Uterus (tissue), 4 donors: ENCODE measurements around the gene VAC14. TPM values are rescaled to one million over a fixed set of nuclear protein-coding genes. Genes with fewer than 3 reads are reported as not detected.

ENCODE experiments used
- DNase-seq, 2 donors: peaks; one replicate each; pipeline ENCODE4 v3.0.0-alpha.2; 2019 to 2020
- H3K27ac ChIP-seq, 2 donors: fragments of 200-600 bp; sonication (generic); 1 replicate in 1 of 2; 2 replicates in 1 of 2; pipeline ENCODE4 v1.5.1; 2016 to 2018
- H3K27me3 ChIP-seq, 2 donors: fragments of 200-600 bp; sonication (generic); one replicate each; pipeline ENCODE4 v1.5.1; 2018 to 2019; ENCODE audit warnings: control low read depth in 1 of 2
- H3K36me3 ChIP-seq, 2 donors: fragments of 200-600 bp; sonication (generic); one replicate each; pipeline ENCODE4 v1.5.1; 2019; ENCODE audit warnings: control low read depth in 1 of 2
- H3K4me1 ChIP-seq, 2 donors: fragments of 200-600 bp; sonication (generic); one replicate each; pipeline ENCODE4 v1.5.1; 2018 to 2019; ENCODE audit warnings: control low read depth in 1 of 2
- H3K4me3 ChIP-seq, 2 donors: fragments of 200-600 bp; sonication (generic); 1 replicate in 1 of 2; 2 replicates in 1 of 2; pipeline ENCODE4 v1.5.1; 2018 to 2019; ENCODE audit warnings: mild to moderate bottlenecking in 1 of 2
- H3K9me3 ChIP-seq, 2 donors: fragments of 200-600 bp; sonication (generic); one replicate each; pipeline ENCODE4 v1.5.1; 2019; ENCODE audit warnings: control low read depth in 1 of 2
- CTCF ChIP-seq, 4 experiments: fragments of 200-600 bp in 2 of 4; fragments of 450-650 bp in 2 of 4; sonication (generic) in 2 of 4; IDR thresholded peaks; one replicate each; pipeline ENCODE4 v1.5.1; 2016 to 2019; ENCODE audit warnings: antibody characterized with exemption in 4 of 4, mild to moderate bottlenecking in 2 of 4, moderate library complexity in 1 of 4
- POLR2A ChIP-seq, 2 donors: fragments of 450-650 bp; IDR thresholded peaks; one replicate each; pipeline ENCODE4 v1.6.1; 2016; ENCODE audit warnings: antibody characterized with exemption in 2 of 2, mild to moderate bottlenecking in 1 of 2, moderate library complexity in 1 of 2
- intact Hi-C: fragments of 100-400 bp; cut with DNase I; formaldehyde crosslinking; loops from one replicate; pipeline ENCODE4 v1.15.1; 2023; ENCODE audit warnings: low total_unique reads
- total RNA-seq, 4 donors: library from RNA; depleted of rRNA in 3 of 4; stranded (reverse); fragments of >200 nt in 3 of 4; gene quantifications; one replicate each; pipeline versions ENCODE4 v1.1.0 to v1.2.4, GENCODE V29; 2014 to 2023
- donor health status: DM: yes; HTN: yes; CAD: no.

VAC14 gene
- total RNA-seq, 4 donors from 2014 or later: 4.7 to 30.6 (median 17.4) TPM

GRCh38 chr16:70638814-70639792 lies 161.9 kb downstream of the VAC14 start:
- peak; percentile 34 to 49 for DNase-seq
- Histone ChIP-seq H3K4me3 (no peak overlapping the region), H3K27ac (peak overlapping the region in 1 of 2 donors; percentile 40), H3K36me3 (no peaks in the 10 kb centered on the region), H3K9me3 (no peaks in the 10 kb centered on the region), H3K27me3 (no peaks in the 10 kb centered on the region), H3K4me1 (no peaks in the 10 kb centered on the region)
- intact Hi-C loops: no loop called here
- no peak for TF ChIP-seq POLR2A (IDR thresholded peaks at IDR 0.05)
- no peak for TF ChIP-seq CTCF (IDR thresholded peaks at IDR 0.05)

Other genes starting within 250 kb of the VAC14 start
- gene IL34, start 154.6 kb downstream of the VAC14 start, total RNA-seq: 1 to 10 TPM in 3 of 4 donors, not detected in 1; 3.3 to 9.4 (median 9.0) TPM
- gene MTSS2, start 115.1 kb downstream of the VAC14 start, total RNA-seq: 100 to 1,000 TPM in 1 of 4 donors, 10 to 100 TPM in 3; 11.2 to 142 (median 18.2) TPM